T-helper 22 cell (primary cell): Measurements from ENCODE around the gene ANKS1B.
"Not testable (repeated sequence)": the region's sequence is repeated elsewhere in the genome, so short reads cannot be mapped to it uniquely, and the experiment has no call there.

Experiments
- DNase-seq: peaks from one replicate; pipeline ENCODE4 v3.0.0-alpha.2; 2020; ENCODE audit warnings: low read depth

ANKS1B gene

GRCh38 chr12:99704036-99704435, 280.7 kb downstream of the ANKS1B start:
- no peak for DNase-seq

- no peak for DNase-seq
Observed at GRCh38 chr12:99700032-99700431, 284.7 kb downstream of the ANKS1B start.

- DNase-seq = no peak
Observed at GRCh38 chr12:99695050-99695449, 289.7 kb downstream of the ANKS1B start.

- DNase-seq = no peak
Observed at GRCh38 chr12:99686142-99686541, 298.6 kb downstream of the ANKS1B start.

- no peak for DNase-seq
Observed at GRCh38 chr12:99680276-99680675, 304.5 kb downstream of the ANKS1B start.

GRCh38 chr12:99670635-99671034, 314.1 kb downstream of the ANKS1B start:
- no peak for DNase-seq

GRCh38 chr12:99658671-99659349, 325.9 kb downstream of the ANKS1B start:
- no peak for DNase-seq

- DNase-seq = no peak
Observed at GRCh38 chr12:99649551-99649950, 335.2 kb downstream of the ANKS1B start.

- DNase-seq = no peak
Observed at GRCh38 chr12:99648183-99648582, 336.6 kb downstream of the ANKS1B start.

- no peak for DNase-seq
Observed at GRCh38 chr12:99647453-99647852, 337.3 kb downstream of the ANKS1B start, which contains the start of gene GARIN6. GARIN6 (plus strand) TSS chr12:99647753; CDS start chr12:99648175, 422 bp downstream.

- DNase-seq = no peak
Observed at GRCh38 chr12:99644629-99645028, 340.1 kb downstream of the ANKS1B start.

GRCh38 chr12:99627459-99627858, 357.3 kb downstream of the ANKS1B start:
- DNase-seq = no peak

GRCh38 chr12:99624591-99624990, 360.1 kb downstream of the ANKS1B start:
- not testable (repeated sequence) for DNase-seq

GRCh38 chr12:99620159-99620479, 364.6 kb downstream of the ANKS1B start:
- DNase-seq = no peak

- no peak for DNase-seq
Observed at GRCh38 chr12:99619389-99620158, 365.2 kb downstream of the ANKS1B start.

- no peak for DNase-seq
Observed at GRCh38 chr12:99618657-99619056, 366.1 kb downstream of the ANKS1B start.

GRCh38 chr12:99611599-99611998, 373.1 kb downstream of the ANKS1B start:
- DNase-seq = no peak

GRCh38 chr12:99611117-99611516, 373.6 kb downstream of the ANKS1B start:
- DNase-seq = no peak

GRCh38 chr12:99609455-99610181, 375.1 kb downstream of the ANKS1B start:
- DNase-seq = no peak

- DNase-seq = no peak
Observed at GRCh38 chr12:99600388-99600787, 384.3 kb downstream of the ANKS1B start.

- DNase-seq = no peak
Observed at GRCh38 chr12:99598785-99599184, 386.0 kb downstream of the ANKS1B start.

- no peak for DNase-seq
Observed at GRCh38 chr12:99596762-99597161, 388.0 kb downstream of the ANKS1B start.

GRCh38 chr12:99577125-99577524, 407.6 kb downstream of the ANKS1B start:
- DNase-seq = not testable (repeated sequence)
